NCI-H128 (cell line): ENCODE results near the gene BANK1.

Experiments used
- DNase-seq: peaks from one replicate; lab custom pipeline; 2025; ENCODE audit not compliant: unreplicated experiment; lab: John Stamatoyannopoulos, UW

Gene BANK1

DNA sequence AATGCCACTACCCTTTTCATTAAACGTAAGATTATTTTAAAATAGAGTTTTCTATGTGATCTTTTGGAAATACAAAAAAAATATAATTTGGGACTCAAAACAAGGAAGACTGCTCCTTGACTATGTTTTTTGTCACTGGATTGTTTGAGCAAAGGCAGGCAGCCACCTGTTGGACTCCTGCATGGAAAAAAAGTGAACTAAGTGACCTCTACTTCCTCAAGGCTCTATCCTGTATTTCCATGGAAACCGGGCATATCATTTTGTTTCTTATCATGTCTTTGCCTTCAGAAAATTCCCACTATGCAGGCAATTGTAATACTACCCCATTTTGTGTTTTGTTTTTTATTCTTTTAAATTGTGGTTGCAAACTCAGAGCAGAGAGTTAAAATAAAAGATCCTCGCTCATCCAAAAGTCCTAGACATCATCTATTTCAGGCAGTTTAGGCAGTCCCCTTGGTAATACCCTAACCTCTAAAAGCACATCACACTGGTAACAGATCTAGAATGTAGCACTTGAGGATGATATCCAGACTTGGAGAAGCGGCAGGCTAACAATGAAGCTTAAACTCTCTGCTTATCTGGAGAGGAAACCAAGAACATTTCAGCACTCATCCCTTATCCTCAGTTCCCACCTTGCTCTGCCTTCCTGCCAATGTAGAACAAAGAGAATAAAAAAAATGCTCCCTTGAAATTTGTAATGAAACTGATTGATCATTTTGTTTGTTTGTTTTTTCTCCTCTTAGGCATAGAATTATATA lies 165.7 kb downstream of the BANK1 start:
- no peak for DNase-seq

DNA sequence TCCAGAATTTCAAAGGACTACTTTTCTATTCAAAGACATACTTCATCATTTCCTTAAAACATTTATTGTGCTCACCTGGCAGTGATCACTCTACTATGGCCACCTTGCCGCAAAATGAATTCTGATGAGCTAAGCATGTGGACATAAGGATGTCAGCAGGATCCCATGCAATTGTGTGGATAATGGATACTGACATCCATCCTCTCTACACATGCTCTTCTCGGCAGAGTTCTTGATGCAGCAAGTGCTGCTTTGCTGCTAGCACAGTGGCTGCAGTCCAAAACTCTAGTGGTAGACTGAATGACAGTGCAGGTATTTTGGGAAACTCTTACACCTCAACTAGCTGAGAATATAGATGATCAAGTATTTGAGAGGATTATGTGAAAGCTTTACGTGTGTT lies 168.0 kb downstream of the BANK1 start:
- DNase-seq: no peak

DNA sequence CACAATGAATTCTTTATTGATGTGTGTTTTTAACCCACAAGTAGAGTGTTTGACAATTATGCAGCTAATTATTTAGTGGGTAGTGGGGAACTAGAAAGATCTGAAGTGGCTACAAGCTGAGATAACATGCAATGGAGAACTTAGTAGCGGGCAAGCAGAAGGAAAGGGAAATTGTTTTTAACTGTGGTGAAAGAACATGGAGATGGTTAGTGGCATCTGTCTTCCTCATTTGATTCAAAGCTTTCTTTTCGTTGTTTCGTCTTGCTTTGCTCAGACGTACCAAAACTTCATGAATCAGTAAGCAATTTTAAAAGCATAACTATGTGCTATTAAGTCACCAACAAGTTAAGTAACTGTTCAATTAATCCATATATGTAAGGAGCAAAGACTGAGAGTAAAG lies 169.9 kb downstream of the BANK1 start:
- DNase-seq: no peak

DNA sequence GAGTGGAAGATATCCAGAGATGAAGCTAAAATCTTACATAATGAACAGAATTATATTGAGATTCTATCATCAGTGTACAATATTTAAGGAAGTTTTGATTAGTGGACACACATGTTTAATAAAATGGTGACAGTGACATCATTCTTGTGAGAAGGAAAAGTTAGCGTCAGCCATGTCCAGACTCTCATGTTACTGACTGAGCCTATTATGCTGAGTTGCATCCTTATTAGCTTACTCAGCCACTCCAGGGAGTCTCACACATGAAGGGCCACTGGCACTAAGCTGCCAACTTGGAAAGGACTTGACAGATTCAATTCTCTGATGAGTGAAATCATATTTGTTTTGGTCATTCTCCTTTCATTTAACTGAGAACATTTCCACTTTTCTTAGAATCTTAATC lies 170.6 kb downstream of the BANK1 start:
- no peak for DNase-seq

DNA sequence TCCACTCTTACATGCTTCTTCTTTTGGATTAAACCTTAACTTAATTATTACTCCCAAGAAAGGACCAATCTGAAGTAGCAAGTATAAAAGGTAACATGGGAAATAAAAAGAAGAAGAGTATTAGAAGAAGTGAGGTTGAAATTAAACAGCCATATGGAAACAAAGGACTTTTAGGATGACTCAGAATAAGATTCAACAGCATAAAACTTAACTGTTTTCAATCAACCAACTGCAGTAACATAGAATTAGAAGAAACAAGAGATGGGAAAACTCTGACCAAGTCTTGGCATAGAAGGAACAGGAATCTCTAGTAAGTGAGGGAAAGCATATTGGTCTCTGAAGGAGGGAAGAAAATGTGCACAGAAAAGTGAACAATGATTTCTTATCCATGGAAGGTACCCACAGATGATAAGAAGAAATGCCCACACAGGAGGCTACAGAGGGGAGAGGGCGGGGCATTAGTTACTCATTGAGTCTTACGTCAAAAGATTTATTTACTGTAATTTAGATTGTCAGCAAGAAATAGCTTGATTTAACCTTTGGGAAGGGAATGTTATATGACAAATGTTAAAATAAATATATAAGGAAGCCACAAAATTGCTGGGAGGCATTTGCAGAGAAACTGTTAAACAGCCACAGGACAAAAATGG lies 177.3 kb downstream of the BANK1 start:
- DNase-seq: no peak

DNA sequence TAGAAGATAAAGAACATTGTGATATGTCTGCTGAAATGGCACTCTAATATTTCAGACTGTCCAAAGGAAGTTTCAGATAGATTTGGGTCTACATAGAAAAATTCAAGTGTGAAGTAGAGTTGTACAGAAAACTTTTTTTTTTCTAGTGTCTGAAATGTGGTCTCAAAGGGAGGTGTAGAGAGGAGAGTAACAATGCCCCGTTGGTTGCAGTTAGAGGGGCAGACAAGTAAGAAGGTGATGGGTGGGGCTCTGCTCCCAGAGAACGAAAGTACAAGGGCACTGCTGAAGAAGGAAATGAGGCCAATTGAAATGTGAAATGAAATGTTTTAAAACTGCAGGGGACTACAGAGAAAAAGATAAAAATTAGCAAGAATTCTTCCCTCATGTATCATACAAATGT lies 177.8 kb downstream of the BANK1 start:
- no peak for DNase-seq

DNA sequence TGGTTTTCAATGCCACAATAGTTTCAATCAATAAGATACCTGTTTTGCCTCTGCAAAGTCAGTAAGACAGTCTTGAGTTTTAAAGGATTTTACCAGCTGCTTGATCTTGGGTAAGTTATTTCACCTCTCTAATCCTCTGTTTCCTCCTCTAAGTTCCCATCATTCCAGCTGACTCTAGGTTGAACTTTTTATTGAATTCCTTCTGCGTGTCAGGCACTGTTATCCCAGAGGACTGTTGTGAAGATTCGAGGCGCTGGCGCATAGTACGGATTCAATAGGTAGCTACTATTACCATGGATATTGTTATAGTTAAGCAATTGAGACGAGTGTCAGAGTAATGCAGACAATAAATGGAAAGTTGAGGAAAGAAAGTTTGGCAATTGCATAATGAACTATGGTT lies 179.4 kb downstream of the BANK1 start:
- DNase-seq: no peak

DNA sequence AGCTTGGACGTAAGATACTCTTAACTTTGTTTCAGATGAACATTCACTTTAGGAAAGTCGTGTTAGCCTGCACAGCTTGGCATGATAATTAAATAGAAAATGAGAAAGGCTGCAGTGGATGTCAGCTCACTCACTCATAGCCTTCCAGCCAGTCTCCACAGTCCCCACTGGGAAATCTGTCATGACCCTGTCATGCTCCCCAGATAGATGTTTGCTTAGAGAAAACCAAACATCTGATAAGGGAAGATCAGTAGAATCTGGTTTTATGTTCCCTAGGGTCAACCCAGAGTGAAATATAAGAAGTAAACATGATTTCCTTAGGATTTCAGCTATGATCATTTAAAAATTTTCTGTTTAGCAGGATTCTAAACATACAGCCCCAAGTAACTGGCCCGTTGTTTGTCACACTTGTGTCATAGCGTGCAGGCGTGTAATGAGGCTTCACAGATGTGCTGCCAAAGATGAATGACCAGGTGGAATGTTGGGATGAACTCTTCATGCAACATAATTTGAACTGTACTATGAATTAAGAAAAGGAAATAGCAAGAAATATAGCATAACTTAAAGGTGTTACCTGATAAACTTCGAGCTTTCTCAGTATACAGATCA lies 180.1 kb downstream of the BANK1 start:
- no peak for DNase-seq

DNA sequence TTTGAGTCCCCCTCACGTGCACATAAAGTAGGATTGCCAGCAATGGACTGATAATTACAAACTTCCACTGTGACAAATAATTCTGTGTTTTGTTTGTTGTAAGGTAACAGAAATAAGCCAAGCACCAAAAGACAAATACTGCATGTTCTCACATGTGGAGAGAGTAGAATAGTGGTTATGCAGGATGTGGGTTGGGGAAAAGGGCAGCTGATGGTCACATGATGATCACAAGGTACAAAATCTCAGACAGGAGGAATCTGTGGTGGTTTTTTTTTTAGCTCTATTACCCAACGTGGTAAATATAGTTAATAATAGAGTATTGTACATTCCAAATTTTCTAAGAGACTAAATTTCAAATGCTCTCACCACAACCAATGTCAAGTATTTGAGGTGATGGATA lies 182.3 kb downstream of the BANK1 start:
- DNase-seq: no peak

DNA sequence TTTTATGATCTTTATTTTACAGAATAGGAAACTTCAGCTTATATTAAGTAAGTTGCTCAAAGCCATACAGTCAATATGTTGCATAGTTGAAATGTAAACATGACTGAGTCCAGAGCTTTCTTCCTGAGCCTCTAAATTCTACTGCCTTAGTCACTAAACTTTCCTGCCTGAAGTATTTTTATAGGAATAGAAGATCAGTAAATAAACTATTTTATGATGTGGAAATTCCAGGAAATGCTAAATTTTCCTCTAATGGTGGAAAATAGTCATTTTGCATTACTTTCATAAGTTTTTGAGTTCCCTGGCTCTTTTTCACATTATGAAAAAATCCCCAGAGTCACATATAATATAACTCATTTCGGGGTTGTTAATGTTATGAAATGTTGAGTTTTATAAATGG lies 182.8 kb downstream of the BANK1 start:
- DNase-seq: no peak

DNA sequence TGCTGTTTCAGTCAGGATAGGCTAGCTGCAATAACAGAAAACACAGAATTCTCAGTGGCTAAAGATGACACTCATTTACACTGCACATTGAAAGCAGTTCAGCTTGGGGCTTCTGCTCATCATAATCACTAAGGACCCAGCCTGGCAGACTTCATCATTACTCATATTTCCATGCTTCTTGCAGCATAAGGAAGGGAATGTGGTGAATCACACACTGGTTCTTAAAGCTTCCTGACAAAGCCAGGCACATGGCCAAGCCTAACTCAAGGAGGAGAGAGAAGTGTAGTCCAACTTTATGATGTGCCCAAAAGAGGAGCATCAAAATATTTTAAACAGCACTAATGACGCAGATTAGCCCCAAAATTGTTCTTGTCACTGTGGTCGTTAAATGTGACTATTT lies 186.5 kb downstream of the BANK1 start:
- no peak for DNase-seq

DNA sequence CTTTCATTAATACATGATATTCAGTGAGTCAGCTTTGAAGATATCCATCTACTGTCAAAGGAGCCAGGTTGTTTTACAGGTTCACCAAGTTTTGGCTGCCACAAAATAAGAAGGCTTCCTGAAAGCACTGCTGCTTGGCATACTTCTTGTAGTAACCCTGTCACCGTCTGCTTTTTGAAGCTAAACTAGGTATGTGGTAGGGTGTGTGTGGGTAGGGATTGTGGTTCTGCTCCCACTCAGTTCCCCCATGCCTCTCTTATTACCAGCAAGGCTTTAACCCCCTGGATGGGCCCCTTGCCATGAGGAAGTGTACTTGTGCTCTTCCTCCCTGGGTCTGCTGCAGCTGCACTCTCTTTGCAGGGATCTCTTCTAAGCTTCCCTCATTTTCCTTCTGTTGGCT lies 191.2 kb downstream of the BANK1 start:
- no peak for DNase-seq

DNA sequence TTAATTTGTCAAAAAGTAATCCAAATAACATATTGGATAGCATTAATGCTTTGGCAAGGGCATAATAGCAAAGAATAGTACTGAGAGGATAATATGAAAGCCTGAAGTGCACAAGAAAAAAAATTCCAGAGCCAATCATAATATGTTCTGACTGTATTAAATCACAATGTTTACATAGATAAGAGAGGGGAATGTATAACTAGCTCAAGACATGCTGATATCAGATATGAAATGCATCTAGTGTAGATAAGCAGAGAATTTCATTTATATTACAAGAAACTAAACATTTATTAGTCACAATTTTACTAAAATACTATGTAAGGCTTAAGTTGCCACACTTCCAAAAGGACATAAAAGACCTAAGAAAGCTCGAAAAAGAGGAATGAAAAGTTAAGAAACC lies 193.3 kb downstream of the BANK1 start:
- no peak for DNase-seq

DNA sequence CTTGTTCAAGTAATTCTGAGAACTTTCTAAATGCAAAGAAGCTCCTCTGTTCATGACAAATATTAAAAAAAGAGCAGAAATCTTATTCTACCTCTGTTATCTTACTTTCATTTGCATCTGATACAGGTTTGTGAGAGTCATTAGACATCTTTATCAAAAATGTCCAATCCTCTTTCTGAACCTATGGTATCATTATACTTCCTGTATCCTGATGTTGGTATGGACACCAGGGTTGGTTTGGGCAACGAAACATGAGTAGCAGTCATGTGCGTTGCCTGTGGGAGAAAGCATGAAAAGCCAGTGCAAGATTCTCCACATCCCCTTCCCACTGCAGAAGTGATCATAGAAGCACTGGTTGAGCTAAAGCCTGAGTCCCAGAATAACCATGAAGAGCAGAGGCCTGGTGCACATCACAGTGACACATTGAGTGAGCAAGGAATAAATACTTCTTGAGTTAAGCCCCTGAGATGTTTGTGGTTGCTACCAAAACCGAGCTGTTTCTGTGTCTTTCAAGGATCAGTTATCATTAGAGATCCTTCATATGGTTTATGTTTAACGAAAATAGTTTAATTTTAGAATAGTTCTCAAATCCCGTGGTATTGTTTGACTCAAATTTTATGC lies 197.2 kb downstream of the BANK1 start:
- no peak for DNase-seq

DNA sequence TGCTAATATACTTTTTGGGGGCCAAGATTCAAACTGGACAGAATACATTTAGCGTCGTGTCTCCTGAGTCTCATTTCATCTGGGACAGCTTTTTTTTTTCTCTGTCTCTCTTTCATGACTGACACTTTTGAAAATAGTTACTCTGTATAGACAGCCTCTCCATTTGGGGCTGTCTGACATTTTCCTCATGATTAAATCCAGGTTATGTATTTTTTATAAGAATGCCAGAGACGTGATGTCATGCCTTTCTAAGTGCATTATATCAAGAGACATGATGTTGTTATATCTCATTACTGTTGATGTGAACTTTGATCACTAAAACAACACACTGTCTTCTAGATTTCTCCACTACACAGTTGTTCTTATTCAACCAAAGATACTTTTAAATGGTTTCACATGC lies 199.0 kb downstream of the BANK1 start:
- DNase-seq: no peak

DNA sequence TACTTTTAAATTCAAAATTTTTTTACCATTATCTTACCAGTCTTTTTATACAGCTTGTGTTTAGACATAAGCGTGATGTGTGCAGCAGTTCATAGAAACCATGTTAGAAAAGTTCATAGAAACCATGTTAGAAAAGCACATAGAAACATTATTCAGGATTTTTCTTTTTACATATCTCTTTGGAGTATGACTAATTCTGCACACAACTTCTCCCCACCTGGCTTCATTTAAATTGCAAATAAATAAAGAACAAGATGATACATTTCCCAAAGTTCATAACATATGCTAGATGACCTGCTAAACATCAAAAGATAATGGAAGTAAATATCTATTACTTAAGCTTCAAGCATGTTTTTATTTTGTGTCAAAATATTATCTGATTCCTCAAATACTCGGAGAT lies 201.9 kb downstream of the BANK1 start:
- no peak for DNase-seq

DNA sequence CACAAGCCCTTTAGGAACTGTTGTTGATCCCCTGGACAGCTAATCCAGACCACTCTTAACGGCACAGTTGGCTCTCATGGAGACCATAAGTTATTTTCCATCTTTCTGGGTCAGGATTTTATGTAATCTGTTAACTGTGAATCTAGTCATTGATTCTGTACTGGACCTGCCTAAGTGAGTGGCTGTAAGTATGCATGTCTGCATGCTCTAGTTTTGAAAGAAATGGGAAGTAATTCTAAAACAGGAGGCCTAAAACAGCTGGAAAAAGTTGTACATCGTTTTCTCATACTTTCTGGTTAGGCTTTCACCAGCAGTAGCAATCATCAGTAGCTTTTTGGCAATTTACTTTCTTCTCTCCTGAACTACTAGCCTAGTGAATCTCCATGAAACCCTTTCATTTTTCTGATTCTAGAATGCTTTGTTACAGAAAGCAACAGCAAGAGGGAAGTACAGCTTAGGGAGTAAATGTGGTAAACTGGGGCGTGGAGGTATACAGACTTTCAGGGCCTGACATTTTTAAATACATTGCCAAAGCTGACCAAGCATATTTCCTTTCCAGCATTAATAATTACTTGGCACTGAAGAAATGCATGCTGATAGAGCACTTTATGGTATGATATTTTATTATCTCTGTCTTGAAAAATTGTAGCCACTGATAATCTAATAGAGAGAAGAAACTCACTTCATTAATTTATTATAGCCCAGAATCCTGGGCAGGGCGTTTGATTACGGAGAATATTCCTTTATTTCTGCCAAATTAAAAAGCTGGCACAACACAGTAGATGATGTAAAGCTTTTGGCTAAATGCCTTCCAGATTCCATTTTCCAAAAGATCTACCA lies 202.7 kb downstream of the BANK1 start:
- no peak for DNase-seq

DNA sequence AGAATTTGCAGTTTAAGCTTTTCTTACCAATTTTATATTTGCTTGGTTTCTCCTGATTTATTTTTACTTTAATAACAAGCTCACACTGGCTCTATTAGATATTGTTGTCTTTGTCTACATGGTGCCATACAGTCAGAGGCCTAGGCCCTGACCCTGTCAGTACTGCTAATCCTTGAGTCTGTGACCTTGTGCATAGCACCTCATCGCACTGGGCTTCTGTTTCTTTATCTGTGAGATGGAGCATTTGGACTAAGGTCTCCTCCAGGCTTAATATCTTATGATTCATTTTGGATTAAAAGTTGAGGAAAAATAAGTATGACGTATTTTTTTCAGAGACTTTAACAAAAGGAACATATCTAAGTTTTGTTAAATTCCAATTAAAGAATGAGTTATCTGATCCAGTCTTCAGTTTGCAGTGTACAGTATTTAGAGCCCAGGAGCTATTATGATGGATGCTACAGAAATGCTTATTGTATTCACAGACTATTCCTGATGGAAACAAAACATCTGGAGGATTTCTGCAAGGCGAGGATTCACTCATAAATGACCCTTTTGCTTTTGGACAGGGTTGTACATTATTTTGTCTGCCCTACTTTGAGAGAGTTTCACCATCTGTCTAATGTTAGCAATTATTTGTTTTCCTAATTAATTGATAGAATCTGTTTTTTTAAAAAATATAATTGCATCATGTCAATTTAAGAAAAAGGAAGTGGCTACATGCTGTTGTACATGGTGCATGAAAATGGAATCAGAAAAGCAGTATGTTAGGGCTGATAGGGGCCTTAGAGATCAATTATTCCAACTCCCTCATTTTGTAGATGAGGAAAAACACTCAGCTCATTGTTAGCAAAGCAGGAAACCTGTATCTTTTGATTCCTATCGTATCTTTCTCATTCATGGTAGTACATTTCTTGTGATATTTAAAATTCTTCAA lies 203.6 kb downstream of the BANK1 start:
- no peak for DNase-seq

DNA sequence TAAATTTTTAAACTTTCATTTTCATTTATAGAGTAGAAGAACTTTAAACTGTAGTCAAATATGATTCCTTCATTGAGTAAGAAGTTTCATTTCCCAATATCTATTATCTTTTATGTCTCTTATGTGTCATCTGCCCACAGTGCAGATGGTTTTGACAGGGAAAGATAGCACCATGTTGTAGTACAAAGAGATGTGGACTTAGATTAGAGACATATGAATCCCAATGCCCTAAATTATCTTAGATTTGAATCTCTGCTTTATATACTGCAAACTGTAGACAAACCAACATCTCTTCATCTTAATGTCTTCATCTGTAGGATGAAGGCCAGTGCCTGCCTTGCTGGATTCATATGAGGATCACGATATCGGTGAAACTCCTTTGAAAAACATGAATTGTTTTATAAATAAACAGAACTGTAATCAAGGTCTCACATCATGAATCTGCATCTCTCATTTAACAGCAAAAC lies 217.5 kb downstream of the BANK1 start:
- DNase-seq: no peak

DNA sequence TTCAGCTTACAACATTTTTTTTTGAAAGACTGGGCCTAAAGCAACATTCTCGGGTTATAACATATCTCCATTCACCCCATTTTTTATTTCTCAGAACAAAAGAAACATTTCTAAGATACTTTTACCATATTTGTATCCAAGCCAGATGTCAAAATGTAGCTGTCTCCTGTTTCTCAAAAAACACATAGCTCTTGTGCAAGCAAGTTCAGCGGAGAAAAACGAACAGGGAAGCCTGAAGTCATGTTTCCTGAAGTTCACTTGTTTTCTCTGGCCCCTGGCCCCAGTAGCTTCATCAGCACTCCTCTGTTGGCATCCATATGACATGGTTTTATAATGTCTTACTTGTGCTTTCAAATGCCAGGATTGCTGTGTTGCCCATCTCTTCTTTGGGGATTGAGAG lies 218.2 kb downstream of the BANK1 start:
- no peak for DNase-seq
